Measurements from ENCODE around the gene AGFG1.
"Not testable (repeated sequence)": the region's sequence is repeated elsewhere in the genome, so short reads cannot be mapped to it uniquely, and the experiment has no call there.

AGFG1 gene

GRCh38 chr2:227503433-227504406, 31.8 kb downstream of the AGFG1 start:
- no peak for DNase-seq

- DNase-seq: no peak
These were observed 32.7 kb downstream of the AGFG1 start for GRCh38 chr2:227504700-227505099.

GRCh38 chr2:227506456-227506855, 34.5 kb downstream of the AGFG1 start:
- no peak for DNase-seq

GRCh38 chr2:227507963-227508362, 36.0 kb downstream of the AGFG1 start:
- DNase-seq: no peak

- DNase-seq: no peak
These were observed 37.1 kb downstream of the AGFG1 start for GRCh38 chr2:227509076-227509475.

GRCh38 chr2:227509824-227510619, 38.1 kb downstream of the AGFG1 start:
- no peak for DNase-seq

- DNase-seq: no peak
These were observed 38.6 kb downstream of the AGFG1 start for GRCh38 chr2:227510620-227510958.

- no peak for DNase-seq
These were observed 39.4 kb downstream of the AGFG1 start for GRCh38 chr2:227511239-227511930.

- DNase-seq: no peak
These were observed 40.0 kb downstream of the AGFG1 start for GRCh38 chr2:227511955-227512354.

- no peak for DNase-seq
These were observed 41.2 kb downstream of the AGFG1 start for GRCh38 chr2:227513113-227513512.

GRCh38 chr2:227515742-227516141, 43.8 kb downstream of the AGFG1 start:
- no peak for DNase-seq

GRCh38 chr2:227517724-227518123, 45.8 kb downstream of the AGFG1 start:
- DNase-seq: no peak

GRCh38 chr2:227518278-227518865, 46.4 kb downstream of the AGFG1 start:
- DNase-seq: not testable (repeated sequence)

GRCh38 chr2:227521178-227521577, 49.2 kb downstream of the AGFG1 start:
- not testable (repeated sequence) for DNase-seq

- no peak for DNase-seq
These were observed 52.7 kb downstream of the AGFG1 start for GRCh38 chr2:227524665-227525064.

- no peak for DNase-seq
These were observed 55.4 kb downstream of the AGFG1 start for GRCh38 chr2:227527351-227527750.

- DNase-seq: no peak
These were observed 56.8 kb downstream of the AGFG1 start for GRCh38 chr2:227528803-227529202.

- DNase-seq: no peak
These were observed 57.9 kb downstream of the AGFG1 start for GRCh38 chr2:227529871-227530270.

- no peak for DNase-seq
These were observed 62.8 kb downstream of the AGFG1 start for GRCh38 chr2:227534714-227535113.

- DNase-seq: no peak
These were observed 64.5 kb downstream of the AGFG1 start for GRCh38 chr2:227536445-227536844.

GRCh38 chr2:227539465-227539956, 67.6 kb downstream of the AGFG1 start:
- DNase-seq: no peak

- not testable (repeated sequence) for DNase-seq
These were observed 68.4 kb downstream of the AGFG1 start for GRCh38 chr2:227540352-227540751.

GRCh38 chr2:227545990-227546389, 74.0 kb downstream of the AGFG1 start:
- DNase-seq: no peak

Measured in CD4-positive, alpha-beta T cell treated with Interleukin-6 for 4 hours (primary cell).